Neuronal stem cell (in vitro differentiated cells): Measurements from ENCODE around the gene MICAL2.

ENCODE experiments used
- DNase-seq: peaks from one replicate; pipeline ENCODE4 v3.0.0-alpha.2; 2013; ENCODE audit warnings: low spot score
- H2AFZ ChIP-seq: one replicate; pipeline ENCODE4 v1.6.1; 2013; ENCODE audit warnings: mild to moderate bottlenecking, low read length, inconsistent platforms
- H2AK5ac ChIP-seq: 2 replicates; pipeline ENCODE4 v1.6.1; 2013; ENCODE audit warnings: low read depth, mild to moderate bottlenecking, inconsistent platforms, low read length, moderate library complexity, mixed read lengths
- H2BK120ac ChIP-seq: 2 replicates; pipeline ENCODE4 v1.6.1; 2013; ENCODE audit warnings: low read depth, mild to moderate bottlenecking, inconsistent platforms, low read length, moderate library complexity, mixed read lengths
- H2BK12ac ChIP-seq: one replicate; pipeline ENCODE4 v1.6.1; 2013; ENCODE audit warnings: low read length, inconsistent platforms
- H2BK15ac ChIP-seq: 2 replicates; pipeline ENCODE4 v1.6.1; 2013; ENCODE audit warnings: mild to moderate bottlenecking, low read length, inconsistent platforms, mixed read lengths
- H2BK5ac ChIP-seq: one replicate; pipeline ENCODE4 v1.6.1; 2013; ENCODE audit warnings: inconsistent platforms, mild to moderate bottlenecking, low read length, moderate library complexity
- H3K14ac ChIP-seq: one replicate; pipeline ENCODE4 v1.6.1; 2013; ENCODE audit warnings: low read length, inconsistent platforms
- H3K18ac ChIP-seq: 2 replicates; pipeline ENCODE4 v1.6.1; 2013; ENCODE audit warnings: low read length, inconsistent platforms
- H3K23ac ChIP-seq: 2 replicates; pipeline ENCODE4 v1.6.1; 2013; ENCODE audit warnings: low read depth, mild to moderate bottlenecking, mixed read lengths, low read length, inconsistent platforms; ENCODE audit not compliant: poor library complexity
- H3K27ac ChIP-seq: replicated peaks from 3 replicates; pipeline ENCODE4 v1.5.1; 2013; ENCODE audit warnings: low read length, inconsistent platforms
- H3K27me3 ChIP-seq, 3 experiments: 2 replicates each; pipeline ENCODE4 v1.6.1; 2013; ENCODE audit warnings: low read length in 3 of 3, mild to moderate bottlenecking in 2 of 3, inconsistent platforms in 1 of 3, low read depth in 1 of 3, mixed read lengths in 1 of 3, moderate library complexity in 1 of 3; ENCODE audit not compliant: control insufficient read depth in 3 of 3, insufficient read depth in 3 of 3
- H3K36me3 ChIP-seq, 2 donors: replicated peaks in 1 of 2; 2 replicates each; pipeline ENCODE4 v1.6.1; 2013; ENCODE audit warnings: low read length in 2 of 2; ENCODE audit not compliant: control insufficient read depth in 2 of 2, insufficient read depth in 2 of 2
- H3K4ac ChIP-seq: 2 replicates; pipeline ENCODE4 v1.6.1; 2013; ENCODE audit warnings: inconsistent platforms, mild to moderate bottlenecking, low read length, moderate library complexity
- H3K4me1 ChIP-seq, 2 donors: 1 replicate in 1 of 2; 2 replicates in 1 of 2; pipeline ENCODE4 v1.6.1; 2013; ENCODE audit warnings: low read length in 2 of 2, low read depth in 1 of 2; ENCODE audit not compliant: control insufficient read depth in 2 of 2, insufficient read depth in 1 of 2
- H3K4me2 ChIP-seq: one replicate; pipeline ENCODE4 v1.6.1; 2013; ENCODE audit warnings: mild to moderate bottlenecking, low read length, inconsistent platforms; ENCODE audit not compliant: insufficient read depth, poor library complexity, severe bottlenecking
- H3K4me3 ChIP-seq, 2 donors: 2 replicates each; pipeline ENCODE4 v1.5.1; 2013; ENCODE audit warnings: low read length in 2 of 2, mild to moderate bottlenecking in 2 of 2, inconsistent platforms in 1 of 2, moderate library complexity in 1 of 2
- H3K79me1 ChIP-seq: one replicate; pipeline ENCODE4 v1.6.1; 2013; ENCODE audit warnings: low read depth, mild to moderate bottlenecking, inconsistent platforms, low read length, moderate library complexity
- H3K9ac ChIP-seq: one replicate; pipeline ENCODE4 v1.6.1; 2013; ENCODE audit warnings: mild to moderate bottlenecking, low read depth, low read length, inconsistent platforms; ENCODE audit not compliant: poor library complexity
- H3K9me3 ChIP-seq, 2 donors: replicated peaks in 1 of 2; 2 replicates each; pipeline versions ENCODE3 to v1.6.1; 2013; ENCODE audit warnings: low read length in 2 of 2, mild to moderate bottlenecking in 2 of 2, inconsistent platforms in 1 of 2, low read depth in 1 of 2, mixed read lengths in 1 of 2, moderate library complexity in 1 of 2; ENCODE audit not compliant: control insufficient read depth in 2 of 2, insufficient read depth in 1 of 2
- H4K8ac ChIP-seq: one replicate; pipeline ENCODE4 v1.6.1; 2013; ENCODE audit warnings: low read depth, mild to moderate bottlenecking, inconsistent platforms, low read length, moderate library complexity
- H4K91ac ChIP-seq: one replicate; pipeline ENCODE4 v1.6.1; 2013; ENCODE audit warnings: low read length, low read depth, mild to moderate bottlenecking, inconsistent platforms; ENCODE audit not compliant: poor library complexity
- WGBS, 2 donors: extraction: QIAGEN DNeasy Blood & Tissue Kit; methylation state at CpG; one replicate each; pipeline ENCODE4 v1.1.7; 2013; ENCODE audit warnings: missing lambda C conversion rate in 2 of 2, mixed read lengths in 1 of 2; ENCODE audit not compliant: insufficient read length in 2 of 2, insufficient replicate concordance in 1 of 2; ENCODE audit errors: extremely low coverage in 2 of 2; 5-methylcytosine and 5-hydroxymethylcytosine counted together

The MICAL2 gene

DNA sequence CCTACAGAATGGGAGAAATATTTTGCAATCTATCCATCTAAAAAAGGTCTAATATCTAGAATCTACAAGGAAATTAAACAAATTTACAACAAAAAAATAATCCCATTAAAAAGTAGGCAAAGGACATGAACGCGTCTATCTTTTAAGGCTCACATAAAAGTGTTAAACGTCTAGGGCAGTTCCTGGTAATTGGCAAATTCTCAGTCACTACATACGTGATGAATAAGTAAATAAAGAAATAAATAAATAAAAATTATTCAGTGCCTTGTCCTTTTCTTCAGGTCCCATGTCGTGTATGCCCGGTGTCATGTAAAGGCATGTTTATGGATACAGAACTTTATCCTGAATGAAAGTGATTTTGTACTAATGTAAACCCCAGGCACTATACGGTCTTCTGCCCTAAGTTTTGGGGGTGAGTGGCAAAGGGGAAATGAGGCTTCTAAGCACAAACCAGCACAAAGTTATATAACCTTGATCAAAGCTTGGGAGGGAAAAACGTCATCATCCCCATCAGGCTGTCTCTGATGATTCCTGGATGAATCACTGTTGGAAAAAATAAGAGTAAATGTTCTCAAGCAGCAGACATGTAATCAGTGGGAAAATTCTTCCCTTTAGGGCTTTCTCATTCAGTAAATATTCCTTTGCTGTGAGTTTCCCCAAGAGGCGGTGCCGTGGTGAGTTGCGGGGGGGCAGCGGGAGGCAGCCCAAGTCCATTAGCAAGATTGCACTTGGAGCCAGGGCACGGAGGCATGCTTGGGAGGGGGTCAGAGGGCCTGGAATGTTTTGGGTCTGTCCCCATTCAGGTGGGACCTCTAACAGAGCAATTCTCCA, 30.4 kb upstream of the MICAL2 start:
- no peak overlapping the region for H3K23ac ChIP-seq
- no peak overlapping the region for H3K4ac ChIP-seq
- WGBS, 2 donors: no CpG with 5 or more reads among the region's 13 CpGs
- H3K4me1 ChIP-seq: peaks cover 5 to 16% of the 10 kb centered on the region in 2 donors
- H4K8ac ChIP-seq: no peak overlapping the region
- H2BK120ac ChIP-seq: no peak overlapping the region
- H2AK5ac ChIP-seq: no peak overlapping the region
- H2BK15ac ChIP-seq: no peak overlapping the region
- H3K36me3 ChIP-seq: no peaks in the 10 kb centered on the region
- no peaks in the 10 kb centered on the region for H3K79me1 ChIP-seq
- no peak overlapping the region for H2AFZ ChIP-seq
- no peak for DNase-seq
- H3K14ac ChIP-seq: no peak overlapping the region
- H2BK5ac ChIP-seq: no peak overlapping the region
- H3K4me2 ChIP-seq: no peak overlapping the region
- no peak overlapping the region for H3K4me3 ChIP-seq
- H3K9me3 ChIP-seq: no peaks in the 10 kb centered on the region
- no peak overlapping the region for H4K91ac ChIP-seq
- no peak overlapping the region for H3K9ac ChIP-seq
- H2BK12ac ChIP-seq: no peak overlapping the region
- H3K27ac ChIP-seq: no peak overlapping the region
- no peak overlapping the region for H3K18ac ChIP-seq
- no peaks in the 10 kb centered on the region for H3K27me3 ChIP-seq

GRCh38 chr11:12083380-12083779, 27.0 kb upstream of the MICAL2 start:
- Histone ChIP-seq H3K4me3 (no peak overlapping the region), H3K18ac (no peak overlapping the region), H3K9me3 (no peaks in the 10 kb centered on the region), H3K36me3 (no peaks in the 10 kb centered on the region), H3K79me1 (no peaks in the 10 kb centered on the region), H2BK5ac (no peak overlapping the region), H3K9ac (no peak overlapping the region), H2BK15ac (no peak overlapping the region), H4K8ac (no peak overlapping the region), H2AK5ac (no peak overlapping the region), H2BK120ac (no peak overlapping the region), H3K27ac (no peak overlapping the region), H4K91ac (no peak overlapping the region), H3K4ac (no peak overlapping the region), H3K23ac (no peak overlapping the region), H2AFZ (no peak overlapping the region), H3K27me3 (no peaks in the 10 kb centered on the region), H3K4me1 (peaks cover 0 to 5% of the 10 kb centered on the region in 2 donors), H2BK12ac (no peak overlapping the region), H3K4me2 (no peak overlapping the region), H3K14ac (no peak overlapping the region)
- no peak for DNase-seq
- WGBS, 2 donors: no CpG with 5 or more reads among the region's 1 CpG

GRCh38 chr11:12084256-12084655, 26.1 kb upstream of the MICAL2 start:
- Histone ChIP-seq H2BK12ac (no peak overlapping the region), H4K91ac (no peak overlapping the region), H2BK120ac (no peak overlapping the region), H3K4me3 (no peak overlapping the region), H3K4ac (no peak overlapping the region), H3K4me2 (no peak overlapping the region), H3K36me3 (no peaks in the 10 kb centered on the region), H3K27me3 (no peaks in the 10 kb centered on the region), H3K4me1 (peaks cover 0 to 5% of the 10 kb centered on the region in 2 donors), H3K23ac (no peak overlapping the region), H3K27ac (no peak overlapping the region), H3K9me3 (no peaks in the 10 kb centered on the region), H3K14ac (no peak overlapping the region), H2AK5ac (no peak overlapping the region), H4K8ac (no peak overlapping the region), H2BK15ac (no peak overlapping the region), H2AFZ (no peak overlapping the region), H3K9ac (no peak overlapping the region), H3K79me1 (no peaks in the 10 kb centered on the region), H2BK5ac (no peak overlapping the region), H3K18ac (no peak overlapping the region)
- DNase-seq: no peak

DNA sequence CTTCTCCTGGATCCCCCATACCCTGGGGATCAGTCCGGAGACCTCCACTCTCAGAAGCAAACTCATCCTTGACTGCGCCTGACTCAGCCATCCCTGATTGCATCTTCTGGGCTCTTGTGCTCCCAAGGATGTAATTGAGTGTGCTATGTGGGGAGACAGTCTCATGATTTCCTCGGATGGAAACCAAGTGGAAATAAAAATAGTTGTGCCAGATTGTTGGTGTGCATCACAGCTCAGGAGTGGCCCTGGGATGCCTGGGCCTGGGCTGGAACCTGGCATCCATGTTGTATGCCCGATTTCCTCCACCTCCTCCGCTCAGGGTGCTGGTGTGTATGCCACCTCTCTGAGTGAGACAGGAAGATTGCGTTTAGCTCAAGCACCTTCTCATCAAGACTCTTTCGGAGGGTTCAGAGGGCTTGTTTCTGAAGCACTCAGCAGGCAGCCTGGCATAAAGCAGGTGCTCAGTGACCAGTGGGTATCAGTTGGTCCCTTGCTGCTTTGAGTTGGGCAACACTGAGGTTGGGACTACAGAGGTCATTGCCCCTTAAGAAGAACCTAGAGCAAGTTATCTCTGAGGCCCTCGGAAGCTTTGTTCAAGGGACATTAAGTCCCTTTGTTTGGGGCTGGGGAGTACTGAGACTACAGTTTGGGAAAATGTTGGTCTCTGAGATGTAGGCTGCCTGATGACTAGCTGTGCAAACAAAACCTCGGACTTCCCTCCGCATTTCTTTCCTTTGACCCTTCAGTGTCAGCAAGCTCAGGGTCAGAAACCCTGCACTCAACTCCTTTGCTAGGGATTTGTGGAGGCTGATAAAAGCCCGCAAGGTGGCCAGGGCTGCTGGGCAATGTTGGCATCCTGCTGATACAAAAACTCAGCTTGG, 24.8 kb upstream of the MICAL2 start:
- Histone ChIP-seq H2BK5ac (no peak overlapping the region), H2AFZ (no peak overlapping the region), H3K27ac (no peak overlapping the region), H3K4me1 (peaks cover 0 to 7% of the 10 kb centered on the region in 2 donors), H3K79me1 (no peaks in the 10 kb centered on the region), H3K4ac (no peak overlapping the region), H3K36me3 (no peaks in the 10 kb centered on the region), H3K18ac (no peak overlapping the region), H3K9ac (no peak overlapping the region), H2BK120ac (no peak overlapping the region), H3K4me3 (no peak overlapping the region), H2AK5ac (no peak overlapping the region), H3K14ac (no peak overlapping the region), H3K23ac (no peak overlapping the region), H2BK15ac (no peak overlapping the region), H3K4me2 (no peak overlapping the region), H3K27me3 (no peaks in the 10 kb centered on the region), H2BK12ac (no peak overlapping the region), H3K9me3 (no peaks in the 10 kb centered on the region), H4K91ac (no peak overlapping the region), H4K8ac (no peak overlapping the region)
- no peak for DNase-seq
- WGBS, 2 donors: no CpG with 5 or more reads among the region's 11 CpGs
